GM18511 (cell line): ENCODE results near the gene FOCAD.

Experiments used
- ATAC-seq: cut with Tn5 transposase; IDR thresholded peaks from one replicate; pipeline ENCODE4 v1.9.1; 2021; ENCODE audit warnings: mild to moderate bottlenecking, moderate library complexity; ENCODE audit not compliant: unreplicated experiment

The FOCAD gene

GRCh38 chr9:20728493-20729220, 44.6 kb downstream of the FOCAD start:
- no peak for ATAC-seq

GRCh38 chr9:20729523-20729922, 45.5 kb downstream of the FOCAD start:
- ATAC-seq, result no peak

- ATAC-seq, result no peak
These were observed 48.1 kb downstream of the FOCAD start for GRCh38 chr9:20732118-20732517.

GRCh38 chr9:20734275-20734674, 50.2 kb downstream of the FOCAD start:
- no peak for ATAC-seq

GRCh38 chr9:20740304-20740703, 56.2 kb downstream of the FOCAD start:
- ATAC-seq, result no peak

- ATAC-seq, result no peak
These were observed 57.0 kb downstream of the FOCAD start for GRCh38 chr9:20740929-20741582.

- ATAC-seq, result no peak
These were observed 58.8 kb downstream of the FOCAD start for GRCh38 chr9:20742833-20743232.

- ATAC-seq, result no peak
These were observed 60.1 kb downstream of the FOCAD start for GRCh38 chr9:20744036-20744630.

- no peak for ATAC-seq
These were observed 62.9 kb downstream of the FOCAD start for GRCh38 chr9:20746967-20747366.

GRCh38 chr9:20749496-20750198, 65.6 kb downstream of the FOCAD start:
- no peak for ATAC-seq

GRCh38 chr9:20753761-20754160, 69.7 kb downstream of the FOCAD start:
- ATAC-seq, result no peak

GRCh38 chr9:20754556-20754955, 70.5 kb downstream of the FOCAD start:
- ATAC-seq, result no peak

- no peak for ATAC-seq
These were observed 76.3 kb downstream of the FOCAD start for GRCh38 chr9:20760246-20760891.

- no peak for ATAC-seq
These were observed 86.9 kb downstream of the FOCAD start for GRCh38 chr9:20770947-20771346.

- ATAC-seq, result no peak
These were observed 87.7 kb downstream of the FOCAD start for GRCh38 chr9:20771729-20772128.

- ATAC-seq, result no peak
These were observed 91.6 kb downstream of the FOCAD start for GRCh38 chr9:20775683-20776082.

GRCh38 chr9:20781092-20781491, 97.0 kb downstream of the FOCAD start:
- ATAC-seq, result no peak

- no peak for ATAC-seq
These were observed 98.2 kb downstream of the FOCAD start for GRCh38 chr9:20782289-20782688.

- no peak for ATAC-seq
These were observed 99.3 kb downstream of the FOCAD start for GRCh38 chr9:20783057-20784038.

GRCh38 chr9:20784196-20784595, 100.1 kb downstream of the FOCAD start:
- no peak for ATAC-seq
